Mesenteric fat pad (tissue), 1 donor: ENCODE measurements around the gene LARP4B. TPM values are rescaled to one million over a fixed set of nuclear protein-coding genes. Genes with fewer than 3 reads are reported as not detected.

Experiments used
- DNase-seq: peaks from one replicate; pipeline ENCODE4 v3.0.0-alpha.2; 2020; ENCODE audit warnings: low spot score
- total RNA-seq: library from RNA; stranded (reverse); fragmentation: NEBNext Ultra II Directional; extraction: Animal tissue kit (Norgen Biotek cat#: 25700); gene quantifications from one replicate; pipeline ENCODE4 v1.2.1, GENCODE V29; 2021
- donor health status: DM: yes; HTN: yes; CAD: no.

Gene LARP4B
- total RNA-seq, 1 donor from 2014 or later = 74.7 TPM

- DNase-seq = no peak
Measured at GRCh38 chr10:870564-871166, 60.8 kb downstream of the LARP4B start.

DNA sequence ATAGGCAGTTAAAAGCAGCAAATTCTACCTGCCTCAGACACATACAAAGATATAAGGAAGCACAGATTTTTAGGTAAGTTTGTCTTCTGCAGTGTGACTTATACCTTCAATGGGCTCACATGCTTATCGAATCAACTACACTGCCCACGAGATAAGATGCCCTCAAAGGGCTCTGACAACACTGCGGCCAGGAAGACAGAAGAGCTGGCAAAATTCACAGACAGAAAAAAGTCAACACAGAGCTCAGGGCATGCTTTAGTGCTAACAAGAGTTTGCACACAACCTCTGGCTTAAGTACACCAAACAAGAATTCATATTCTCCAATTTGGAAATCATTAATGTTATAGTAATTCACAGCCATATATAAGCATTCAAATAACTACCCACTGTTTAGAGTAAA, 62.3 kb downstream of the LARP4B start:
- DNase-seq = no peak

- no peak for DNase-seq
Measured at GRCh38 chr10:867807-868206, 63.7 kb downstream of the LARP4B start.

DNA sequence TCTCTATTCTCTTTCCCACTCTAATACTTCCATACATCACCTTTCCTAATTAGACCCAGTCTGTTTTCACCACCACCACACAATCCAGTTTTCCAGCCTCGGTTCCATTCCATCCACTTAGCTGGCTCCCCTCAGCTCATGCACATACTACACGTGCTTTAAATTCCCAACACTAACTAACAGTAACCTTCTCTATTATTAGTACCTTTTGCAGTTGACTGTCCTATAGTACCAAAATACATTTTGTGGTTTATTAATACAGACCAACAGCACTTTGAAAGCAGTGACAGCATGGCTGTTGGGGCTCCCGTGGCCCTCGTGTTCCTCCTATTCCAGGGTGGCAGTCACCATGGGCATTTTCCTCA, 64.9 kb downstream of the LARP4B start:
- no peak for DNase-seq

DNA sequence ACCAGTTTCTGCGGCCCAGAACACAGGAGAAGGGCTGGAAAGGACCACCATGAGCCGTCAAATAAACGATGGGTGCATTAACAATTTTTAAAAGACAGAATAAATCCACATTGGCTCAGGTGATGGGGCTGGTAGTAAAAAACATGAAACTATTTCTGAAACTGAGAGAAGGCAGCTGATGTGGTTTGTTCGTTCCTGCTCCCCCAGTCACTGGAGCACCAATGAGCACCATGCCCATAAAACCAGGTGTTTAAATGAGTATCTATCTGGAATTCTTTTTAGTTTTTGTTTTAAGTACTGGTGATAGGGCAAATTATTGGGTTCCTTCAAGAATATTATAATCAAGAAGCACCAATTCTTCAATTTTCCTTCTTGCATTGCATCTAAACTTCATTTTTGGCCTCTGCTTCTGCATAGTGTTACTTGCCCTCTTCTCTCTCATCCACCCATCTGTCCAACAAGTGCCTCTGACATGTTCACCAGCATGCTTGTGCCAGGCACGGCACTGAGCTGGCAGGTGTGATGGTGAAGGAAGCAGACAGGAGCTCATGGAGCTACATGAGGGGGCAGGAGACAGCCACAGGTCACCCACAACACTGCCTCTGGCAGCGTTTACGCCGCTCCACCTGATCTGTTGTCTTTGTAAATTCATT, 65.5 kb downstream of the LARP4B start:
- DNase-seq = no peak

GRCh38 chr10:865257-865656, 66.2 kb downstream of the LARP4B start:
- no peak for DNase-seq

DNA sequence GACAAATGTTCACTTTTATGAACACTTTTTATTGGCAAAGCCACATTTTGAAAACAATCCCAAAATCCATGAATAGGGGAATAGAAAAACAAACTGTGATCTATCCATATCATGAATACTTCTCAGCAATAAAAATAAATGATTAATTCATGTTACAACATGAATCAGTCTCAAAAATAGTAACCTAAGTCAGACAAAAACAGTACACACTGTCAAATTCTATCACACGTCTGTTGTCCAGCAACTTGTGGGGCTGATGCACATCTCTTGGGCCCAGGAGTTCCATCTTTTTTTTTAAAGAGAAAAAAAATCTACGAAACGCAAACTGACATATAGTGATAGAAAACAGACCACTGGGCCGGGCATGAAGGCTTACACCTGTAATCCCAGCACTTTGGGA, 71.0 kb downstream of the LARP4B start:
- no peak for DNase-seq

- no peak for DNase-seq
Measured at GRCh38 chr10:856416-857157, 74.9 kb downstream of the LARP4B start.

GRCh38 chr10:855671-856070, 75.8 kb downstream of the LARP4B start:
- no peak for DNase-seq

GRCh38 chr10:855079-855478, 76.4 kb downstream of the LARP4B start:
- DNase-seq = no peak

- no peak for DNase-seq
Measured at GRCh38 chr10:853017-853416, 78.5 kb downstream of the LARP4B start.

- DNase-seq = no peak
Measured at GRCh38 chr10:852386-852785, 79.1 kb downstream of the LARP4B start.

DNA sequence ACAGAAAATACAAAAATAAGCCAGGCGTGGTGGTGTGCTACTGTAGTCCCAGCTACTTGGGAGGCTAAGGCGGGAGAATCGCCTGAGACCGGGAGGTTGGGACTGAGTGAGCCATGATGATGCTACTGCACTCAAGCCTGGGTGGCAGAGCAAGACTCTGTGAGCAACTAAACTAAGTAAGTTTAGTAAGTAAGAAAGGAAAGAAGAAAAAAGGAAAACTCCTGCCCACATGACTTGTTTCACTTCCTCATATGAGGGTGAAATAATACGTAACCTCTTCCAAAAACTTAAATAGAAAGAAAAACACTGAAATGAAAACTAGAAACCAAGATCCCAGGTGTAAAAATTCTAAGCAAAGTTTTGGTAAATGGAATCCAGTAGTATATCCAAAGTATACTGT, 79.6 kb downstream of the LARP4B start:
- DNase-seq = no peak

- no peak for DNase-seq
Measured at GRCh38 chr10:850093-850492, 81.4 kb downstream of the LARP4B start.

- no peak for DNase-seq
Measured at GRCh38 chr10:847868-848267, 83.6 kb downstream of the LARP4B start.

- no peak for DNase-seq
Measured at GRCh38 chr10:846126-846685, 85.3 kb downstream of the LARP4B start.

DNA sequence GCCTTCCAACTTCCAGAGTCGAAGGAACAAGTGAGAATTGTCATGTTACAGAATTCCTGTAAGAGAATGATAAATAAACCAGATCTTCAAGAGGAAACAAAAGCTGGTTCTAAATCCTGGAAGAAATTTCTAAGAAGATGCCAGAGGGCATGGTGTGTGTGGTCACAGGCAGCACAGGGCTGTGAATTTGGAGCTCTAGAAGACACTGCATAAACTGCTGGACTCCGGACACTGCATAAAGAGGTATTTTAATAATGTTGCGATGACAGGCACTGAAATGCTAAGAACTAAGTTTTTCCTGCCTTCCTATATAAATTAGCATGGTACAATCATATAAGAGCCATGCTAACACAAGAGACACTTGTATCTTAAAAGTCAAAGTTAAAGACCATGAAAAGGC, 86.0 kb downstream of the LARP4B start:
- DNase-seq = no peak

DNA sequence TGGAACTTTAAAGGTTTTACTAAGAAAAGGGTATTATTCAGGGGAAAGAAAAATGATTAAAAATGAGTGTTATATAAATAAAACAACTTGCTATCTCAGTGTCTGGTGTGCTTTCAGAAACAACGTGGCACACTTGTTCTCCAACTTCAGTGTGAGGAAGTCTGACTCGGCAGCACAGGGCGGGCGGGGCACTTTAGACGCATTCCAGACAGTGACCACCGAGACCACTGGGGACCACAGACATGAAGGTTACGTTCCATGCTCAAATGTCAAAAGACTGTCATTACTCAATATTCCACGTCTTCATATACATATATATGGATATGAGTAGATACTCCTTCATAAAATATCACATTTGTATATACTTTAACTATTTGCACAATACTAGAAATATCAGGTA, 87.0 kb downstream of the LARP4B start:
- no peak for DNase-seq

DNA sequence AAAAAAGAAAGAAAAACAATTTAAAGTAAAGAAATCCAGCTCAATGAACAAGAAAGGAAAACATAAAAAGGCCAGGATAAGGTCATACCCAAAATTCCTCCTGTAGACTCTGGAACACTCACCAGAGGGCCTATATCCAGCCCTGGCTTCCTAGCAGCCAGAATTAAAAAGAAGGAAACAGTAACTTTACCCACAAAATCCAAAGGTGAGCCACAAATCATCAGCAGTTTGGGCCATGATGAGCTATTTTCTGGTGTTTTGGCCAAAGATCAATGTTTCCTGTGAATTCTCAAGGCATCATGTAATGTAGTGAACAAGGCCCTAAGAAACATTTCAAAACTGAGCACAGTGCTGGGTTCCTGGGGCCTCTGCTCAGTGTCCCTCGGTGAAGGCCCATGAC, 87.8 kb downstream of the LARP4B start:
- DNase-seq = no peak

DNA sequence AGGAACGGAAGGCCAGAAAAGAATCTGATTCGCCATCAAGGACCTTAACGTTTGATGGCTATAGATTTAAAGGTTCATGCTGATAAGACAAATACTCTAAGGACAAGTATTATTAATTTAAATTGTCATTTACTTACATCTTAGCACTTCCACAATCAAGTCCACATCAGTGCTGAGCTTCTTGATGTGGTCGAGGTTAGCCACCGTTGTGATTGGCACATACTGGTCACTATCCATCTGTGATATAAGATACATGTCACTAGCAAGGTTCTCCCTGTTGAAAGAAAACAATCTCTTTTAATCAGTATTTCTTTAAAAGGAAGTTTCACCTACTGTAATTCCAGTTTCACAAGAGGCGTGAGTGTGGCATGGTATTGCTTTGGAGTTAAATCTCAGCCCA, 88.7 kb downstream of the LARP4B start:
- no peak for DNase-seq

DNA sequence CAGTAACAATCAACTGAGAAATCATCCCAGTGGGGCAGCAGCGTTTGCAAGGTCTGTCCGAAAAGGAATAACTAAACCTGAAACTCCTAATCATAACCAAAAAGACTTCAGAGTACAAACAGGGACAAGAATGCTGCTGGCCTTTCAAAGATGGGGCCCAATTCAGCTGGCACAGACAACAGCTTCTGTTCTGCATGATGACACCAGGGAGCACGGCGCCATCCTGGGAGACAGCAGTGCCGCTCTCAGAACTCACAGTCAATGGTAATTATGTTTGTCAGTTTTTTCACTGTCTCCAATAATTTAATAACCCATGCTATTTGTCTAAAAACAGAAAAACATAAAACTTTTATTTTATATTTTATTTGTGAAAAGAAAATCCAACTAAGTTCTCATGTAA, 90.0 kb downstream of the LARP4B start:
- DNase-seq = no peak

DNA sequence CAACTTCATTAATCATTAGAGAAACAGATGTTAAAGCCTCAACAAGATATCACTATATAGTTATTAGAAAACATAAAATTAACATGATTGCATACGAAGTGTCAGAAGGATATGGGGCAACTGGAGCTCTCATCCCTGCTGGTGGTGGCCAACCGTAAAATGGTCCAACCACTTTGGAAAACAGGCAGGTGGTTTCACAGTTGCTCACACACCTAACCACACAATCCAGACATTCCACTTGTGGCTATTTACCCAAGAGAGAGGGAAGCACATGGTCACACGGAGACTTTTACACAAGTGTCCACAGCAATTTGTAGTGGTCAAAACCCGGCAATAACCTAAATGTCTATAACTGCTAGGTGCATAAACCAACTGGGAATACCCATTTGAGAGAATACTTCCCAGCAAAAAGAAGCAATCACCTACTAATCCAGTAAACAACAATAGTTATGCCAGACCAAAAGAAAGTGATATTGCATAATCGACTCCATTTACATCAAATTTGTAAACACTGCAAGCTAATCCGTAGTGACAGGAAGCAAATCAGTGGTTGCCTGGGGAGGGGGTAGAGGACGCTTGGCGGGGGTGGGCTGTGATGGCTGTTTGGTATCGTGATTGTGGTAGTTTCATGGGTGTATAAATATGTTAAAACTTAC, 91.8 kb downstream of the LARP4B start:
- DNase-seq = no peak
